WTC11 (cell line): ENCODE data around the gene FOXP1.

Source experiments
- CTCF ChIP-seq: fragments of 200-600 bp; IDR thresholded peaks from 2 replicates; pipeline ENCODE4 v1.8.0; 2022; ENCODE audit warnings: antibody characterized with exemption
- SMAD3 ChIP-seq: sonication (generic); formaldehyde crosslinking; IDR thresholded peaks from 2 replicates; pipeline ENCODE4 v1.8.0; 2022; ENCODE audit warnings: missing genetic modification reagents, mild to moderate bottlenecking, borderline replicate concordance
- TCF7 ChIP-seq: sonication (generic); formaldehyde crosslinking; IDR thresholded peaks from 2 replicates; pipeline ENCODE4 v1.8.0; 2022; ENCODE audit warnings: mild to moderate bottlenecking, low read depth, missing genetic modification reagents, moderate library complexity

- TF ChIP-seq CTCF, result no peak
- TF ChIP-seq SMAD3 (CRISPR knock-in tag), result no peak
- TF ChIP-seq TCF7 (CRISPR knock-in tag), result no peak
These were observed 106.6 kb downstream of the FOXP1 start for GRCh38 chr3:71476950-71477349.
